ENCODE measurements around the gene FREM3.

GRCh38 chr4:143642611-143643010, 57.9 kb downstream of the FREM3 start:
- TF ChIP-seq CTCF (IDR thresholded peaks at IDR 0.05), result no peak
- no peak for TF ChIP-seq POLR2A (IDR thresholded peaks at IDR 0.05)

Measured in lower leg skin (tissue), 3 donors.